Stimulated activated CD4-positive, alpha-beta T cell treated with anti-CD3 and anti-CD28 coated beads, Interleukin-1b, Interleukin-23, amount 100 ng/mL, for 4 hours (primary cell): ENCODE measurements around the gene HSD17B8.
"Not testable (repeated sequence)": the region's sequence is repeated elsewhere in the genome, so short reads cannot be mapped to it uniquely, and the experiment has no call there.

Experiments
- DNase-seq, 2 donors: peaks; one replicate each; pipeline ENCODE4 v3.0.0-alpha.2; 2020; ENCODE audit warnings: low read depth in 2 of 2

HSD17B8 gene

GRCh38 chr6:33206027-33206863, 1.8 kb downstream of the HSD17B8 start:
- no peak for DNase-seq

DNA sequence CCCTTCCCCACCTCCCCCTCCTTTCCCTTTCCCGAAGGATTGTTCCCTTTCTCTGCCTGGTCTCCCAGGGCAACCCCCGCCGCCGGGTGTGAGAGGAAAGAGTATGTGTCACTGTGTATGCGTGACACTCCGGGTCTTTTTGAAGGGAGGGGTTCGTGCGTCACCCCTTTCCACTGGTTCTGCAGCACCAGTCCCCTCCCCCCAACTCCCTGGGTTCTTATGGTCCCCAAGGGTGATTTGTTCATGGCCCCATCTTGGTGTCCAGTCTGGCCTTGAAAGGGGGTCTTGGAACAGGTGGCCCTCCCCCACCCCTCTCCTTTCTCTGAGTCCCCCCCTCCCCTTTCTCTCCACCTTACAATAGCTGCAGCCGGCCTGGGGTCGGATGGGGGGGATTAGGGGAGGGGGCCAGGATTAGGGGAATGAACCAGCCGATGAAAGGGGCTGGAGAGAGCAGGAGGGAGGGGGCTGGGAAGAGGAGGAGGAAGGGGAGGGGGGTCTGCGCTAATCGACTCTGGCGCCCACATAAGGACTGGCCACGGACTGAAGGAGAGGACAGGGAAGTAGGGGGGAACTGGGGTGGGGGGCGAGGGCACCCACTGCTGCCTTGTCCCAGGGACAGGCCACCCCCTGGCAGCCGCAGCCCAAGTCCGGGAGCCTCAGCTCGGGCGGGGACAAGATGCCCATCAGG, 2.6 kb downstream of the HSD17B8 start:
- DNase-seq: no peak

- no peak for DNase-seq
Observed at GRCh38 chr6:33207552-33208090, 3.2 kb downstream of the HSD17B8 start.

DNA sequence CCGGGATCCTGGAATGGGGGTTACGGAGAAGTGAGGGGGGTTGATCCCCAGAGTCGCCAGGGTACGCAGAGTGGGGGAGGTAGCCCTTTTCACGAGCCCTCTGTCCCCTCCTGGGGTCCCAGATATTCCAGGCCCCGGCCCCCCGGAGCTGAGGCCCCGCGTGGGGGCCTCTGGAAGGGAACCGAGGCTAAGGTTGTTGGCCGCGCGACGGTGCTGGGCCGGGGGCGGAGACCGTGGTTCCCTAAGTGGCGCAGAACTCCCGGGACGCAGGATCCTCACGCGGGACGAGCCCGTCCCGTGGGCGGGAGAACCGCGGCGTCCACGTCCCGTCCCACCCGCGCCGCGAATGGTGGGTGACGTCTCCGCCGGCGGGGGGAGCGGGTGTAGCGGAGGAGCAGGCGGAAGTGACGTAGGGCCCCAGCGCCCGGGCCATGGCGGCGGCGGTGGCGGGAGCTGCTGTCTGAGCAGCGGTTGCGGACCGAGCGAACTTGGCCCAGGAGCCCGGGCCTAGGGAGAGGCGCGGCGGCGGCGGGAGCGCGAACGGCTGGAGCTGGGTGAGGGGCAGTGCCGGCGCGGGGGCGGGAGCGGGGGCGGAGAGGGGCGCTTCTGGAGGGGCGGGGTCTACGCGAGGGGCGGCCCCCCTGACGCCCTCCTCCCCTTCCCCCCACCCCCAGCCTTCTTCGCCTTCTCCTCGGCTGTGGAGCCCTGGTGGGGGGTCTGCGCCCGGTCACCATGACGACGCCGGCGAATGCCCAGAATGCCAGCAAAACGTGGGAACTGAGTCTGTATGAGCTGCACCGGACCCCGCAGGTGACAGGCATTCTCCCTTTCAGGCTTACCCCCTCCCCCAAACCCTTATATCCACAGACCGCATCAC, 3.9 kb downstream of the HSD17B8 start, which contains the start of gene RING1:
Gene RING1, plus strand, starts transcription at position 410 of the 877 bp plus-strand sequence. Its CDS starts 323 bp downstream, at position 733.
- peak; percentile 78 to 84 for DNase-seq

DNA sequence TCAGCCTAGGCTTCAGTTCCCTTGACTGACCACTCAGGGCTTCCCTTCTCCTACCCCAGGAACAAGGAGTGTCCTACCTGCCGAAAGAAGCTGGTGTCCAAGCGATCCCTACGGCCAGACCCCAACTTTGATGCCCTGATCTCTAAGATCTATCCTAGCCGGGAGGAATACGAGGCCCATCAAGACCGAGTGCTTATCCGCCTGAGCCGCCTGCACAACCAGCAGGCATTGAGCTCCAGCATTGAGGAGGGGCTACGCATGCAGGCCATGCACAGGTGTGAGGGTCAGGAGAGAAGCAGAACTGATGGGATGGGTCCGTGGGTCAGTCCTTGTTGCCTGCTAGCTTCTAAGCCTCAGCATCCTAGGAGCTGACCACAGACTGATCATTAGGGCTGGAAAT, 5.4 kb downstream of the HSD17B8 start:
- DNase-seq: no peak

- no peak for DNase-seq
Observed at GRCh38 chr6:33211136-33211535, 6.7 kb downstream of the HSD17B8 start.

- DNase-seq: no peak
Observed at GRCh38 chr6:33211666-33212422, 7.4 kb downstream of the HSD17B8 start.

DNA sequence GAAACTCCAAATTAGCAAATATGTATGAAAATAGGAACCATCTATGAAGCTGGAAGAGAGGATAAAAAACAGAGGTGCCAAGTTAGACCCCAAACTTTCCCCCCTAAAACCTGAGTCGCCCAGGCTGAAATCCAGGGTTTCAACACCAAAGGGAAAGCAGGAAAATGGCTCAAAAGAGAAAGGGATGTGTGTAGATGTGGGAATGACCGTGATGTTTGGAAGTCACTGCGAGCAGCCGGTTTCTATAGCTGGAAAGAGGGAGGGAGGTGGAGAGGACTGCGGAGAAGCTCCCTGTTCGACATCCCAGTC, 8.4 kb downstream of the HSD17B8 start:
- no peak for DNase-seq

DNA sequence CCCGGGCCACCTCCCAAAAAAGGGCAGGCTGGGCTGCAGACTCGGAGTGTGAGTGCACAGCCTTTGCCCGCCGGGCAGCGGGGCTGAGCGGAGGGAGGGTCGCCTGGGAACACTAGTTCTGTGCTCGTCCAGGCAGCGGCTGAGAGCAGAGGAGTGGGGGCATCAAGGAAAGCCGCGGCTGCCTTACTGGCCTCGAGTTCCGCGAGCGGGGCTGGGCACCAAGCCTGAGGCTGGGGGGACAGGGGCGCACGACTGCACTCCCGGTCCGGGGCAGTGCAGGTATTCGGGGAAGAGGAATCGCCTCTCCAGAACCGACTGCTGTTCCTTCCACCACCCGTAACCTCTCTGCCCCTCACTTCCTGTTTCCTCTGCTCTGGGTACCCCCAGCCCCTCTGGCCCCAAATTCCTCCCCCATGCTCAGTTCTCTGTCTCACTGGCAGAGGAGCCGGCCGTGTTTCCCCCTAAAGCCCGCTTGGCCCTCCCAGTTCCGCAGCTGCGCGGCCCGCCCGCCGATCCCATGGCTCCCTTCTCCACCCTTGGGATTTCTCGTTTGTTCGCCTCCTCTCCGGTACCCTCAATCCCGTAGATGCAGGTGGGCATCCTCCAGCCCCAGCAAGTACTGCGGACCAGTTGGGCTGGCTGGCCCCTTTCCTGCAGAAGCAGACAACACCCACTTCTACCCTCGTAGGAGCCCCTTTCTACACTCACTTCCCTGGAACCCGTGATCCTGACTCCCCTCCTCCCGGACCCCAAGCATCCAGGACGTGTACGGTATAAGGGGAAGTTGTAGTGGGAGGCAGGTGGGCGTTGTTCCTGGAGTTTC, 8.9 kb downstream of the HSD17B8 start:
- DNase-seq: no peak

- DNase-seq: no peak
Observed at GRCh38 chr6:33213989-33214335, 9.5 kb downstream of the HSD17B8 start.

DNA sequence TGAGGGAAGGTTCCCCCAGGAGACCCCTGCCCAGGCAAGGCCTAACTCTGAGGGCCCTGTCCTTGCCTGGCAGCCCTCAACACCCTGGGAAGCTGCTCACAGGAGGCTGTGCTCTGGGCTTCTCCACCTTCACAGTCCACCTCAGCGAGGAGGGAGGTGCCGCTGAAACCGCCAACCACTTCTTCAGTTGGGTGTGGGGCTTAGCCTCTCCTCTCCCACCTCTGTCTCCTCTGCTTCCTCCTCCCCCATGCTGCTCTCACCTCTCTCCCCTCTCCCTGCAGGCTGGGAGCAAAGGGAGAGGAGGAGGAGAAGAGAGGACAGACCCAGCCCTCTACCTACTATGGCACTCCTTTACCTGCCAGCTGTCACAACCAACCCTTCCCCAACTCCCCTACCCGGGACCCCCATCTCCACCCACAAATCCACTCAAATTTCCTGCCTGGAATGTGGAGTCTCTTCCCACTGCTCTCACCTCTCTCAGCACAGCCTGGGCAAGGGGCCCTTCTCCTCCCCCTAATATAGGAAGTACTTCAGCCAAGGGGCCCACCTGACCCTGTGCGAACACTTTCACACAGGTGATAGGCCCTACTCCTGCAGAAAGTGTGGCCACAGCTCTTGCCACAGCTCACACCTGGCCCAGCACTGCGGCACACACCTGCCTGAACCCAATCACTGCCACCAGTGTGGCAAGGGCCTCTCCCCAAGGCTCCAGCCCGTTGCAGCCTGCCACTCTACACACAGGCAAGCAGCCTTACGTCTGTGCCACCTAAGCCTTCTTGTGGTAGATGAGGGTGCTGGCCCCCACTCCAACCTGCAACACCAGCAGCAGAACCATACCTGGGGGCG, 11.0 kb downstream of the HSD17B8 start:
- DNase-seq: no peak

GRCh38 chr6:33216117-33216649, 11.7 kb downstream of the HSD17B8 start:
- DNase-seq: no peak

DNA sequence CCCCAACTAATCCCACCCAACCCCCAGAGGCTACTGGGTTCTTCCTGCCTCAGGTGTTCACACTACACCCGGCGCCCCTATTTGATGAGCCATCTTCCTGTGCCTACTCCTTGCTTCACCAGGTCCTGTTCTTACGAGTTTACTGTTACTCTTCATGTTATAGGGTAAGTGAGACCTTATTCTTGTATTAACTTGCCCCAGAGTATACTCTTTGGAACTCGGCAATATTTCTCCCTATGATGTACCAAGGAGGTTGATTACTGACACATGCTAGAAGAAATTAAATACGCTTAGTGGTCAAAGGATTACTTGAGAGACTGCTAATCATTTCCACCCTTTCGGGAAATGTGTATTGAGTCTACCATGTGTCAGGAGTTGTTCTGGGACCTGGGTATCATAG, 12.8 kb downstream of the HSD17B8 start:
- no peak for DNase-seq

DNA sequence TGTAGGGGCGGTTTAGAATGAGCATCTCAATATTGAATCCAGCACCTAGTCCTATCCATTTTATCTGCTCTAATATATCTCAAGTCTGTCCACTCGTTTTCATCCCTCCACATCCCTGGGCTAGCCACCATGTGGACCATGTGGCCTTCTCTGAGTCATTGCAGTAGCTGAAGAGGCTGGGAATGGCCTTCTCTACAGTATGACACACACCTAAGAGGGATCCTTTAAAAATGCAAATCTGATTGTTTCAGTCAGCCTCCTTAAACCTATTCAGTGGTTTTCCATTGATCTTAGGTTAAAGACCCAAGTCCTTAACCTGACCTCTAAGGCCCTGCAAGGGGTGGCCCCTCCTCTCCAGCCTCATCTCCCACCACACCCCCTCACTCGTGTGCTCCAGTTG, 13.2 kb downstream of the HSD17B8 start:
- no peak for DNase-seq

DNA sequence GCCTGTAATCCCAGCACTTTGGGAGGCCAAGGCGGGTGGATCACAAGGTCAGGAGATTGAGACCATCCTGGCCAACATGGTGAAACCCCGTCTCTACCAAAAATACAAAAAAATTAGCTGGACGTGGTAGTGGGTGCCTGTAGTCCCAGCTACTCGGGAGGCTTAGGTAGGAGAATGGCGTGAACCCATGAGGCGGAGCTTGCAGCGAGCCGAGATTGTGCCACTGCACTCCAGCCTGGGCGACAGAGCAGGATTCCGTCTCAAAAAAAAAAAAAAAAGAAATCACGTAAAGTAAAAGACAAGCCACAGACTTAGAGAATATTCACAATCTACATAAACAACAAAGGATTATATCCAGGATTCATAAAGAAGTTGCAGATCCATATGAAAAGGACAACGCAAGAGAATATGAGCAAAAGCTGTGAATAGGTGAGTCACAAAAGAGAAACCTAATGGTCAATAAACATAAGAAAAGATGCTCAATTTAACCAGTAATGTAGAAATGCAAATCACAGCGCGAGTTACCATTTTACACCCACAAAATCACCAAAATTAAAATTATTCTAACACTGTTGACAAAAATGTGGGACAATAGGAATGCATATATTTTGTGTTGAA, 22.2 kb downstream of the HSD17B8 start:
- DNase-seq: not testable (repeated sequence)

DNA sequence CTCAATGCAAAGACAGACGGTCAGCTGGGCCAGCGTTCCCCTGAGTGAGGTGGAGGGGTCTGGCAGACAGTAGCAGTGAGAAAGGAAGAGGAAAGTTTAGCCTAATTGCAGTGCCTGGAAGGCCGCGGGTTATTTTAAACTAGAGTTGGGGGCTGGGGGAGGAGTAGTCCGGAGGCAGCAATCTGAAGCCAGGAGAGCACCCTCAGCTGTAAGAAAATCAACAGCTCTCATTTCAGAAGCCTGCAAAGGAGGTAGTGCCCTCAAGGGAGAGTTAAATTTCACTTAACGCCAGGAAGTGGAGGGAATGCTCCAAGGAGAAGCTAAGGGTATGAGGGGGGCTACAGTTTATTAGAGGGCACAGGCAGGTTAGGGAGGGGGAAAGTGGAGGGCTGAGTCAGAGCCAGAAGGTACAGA, 30.8 kb downstream of the HSD17B8 start:
- DNase-seq: no peak

GRCh38 chr6:33236328-33236727, 31.9 kb downstream of the HSD17B8 start:
- DNase-seq: no peak

DNA sequence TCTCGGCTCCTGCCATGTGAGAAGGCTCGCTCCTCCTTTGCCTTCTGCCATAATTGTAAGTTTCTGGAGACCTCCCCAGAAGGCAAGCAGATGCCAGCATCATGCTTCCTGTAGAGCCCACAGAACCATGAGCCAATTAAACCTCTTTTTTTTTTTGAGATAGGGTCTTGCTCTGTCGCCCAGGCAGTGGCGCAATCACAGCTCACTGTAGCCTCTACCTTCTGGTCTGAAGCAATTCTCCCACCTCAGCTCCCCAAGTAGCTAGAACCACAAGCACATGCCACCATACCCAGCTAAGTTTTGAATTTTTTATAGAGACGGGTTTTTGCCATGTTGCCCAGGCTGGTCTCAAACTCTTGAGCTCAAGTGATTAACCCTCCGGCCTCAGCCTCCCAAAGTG, 32.4 kb downstream of the HSD17B8 start:
- DNase-seq: no peak

DNA sequence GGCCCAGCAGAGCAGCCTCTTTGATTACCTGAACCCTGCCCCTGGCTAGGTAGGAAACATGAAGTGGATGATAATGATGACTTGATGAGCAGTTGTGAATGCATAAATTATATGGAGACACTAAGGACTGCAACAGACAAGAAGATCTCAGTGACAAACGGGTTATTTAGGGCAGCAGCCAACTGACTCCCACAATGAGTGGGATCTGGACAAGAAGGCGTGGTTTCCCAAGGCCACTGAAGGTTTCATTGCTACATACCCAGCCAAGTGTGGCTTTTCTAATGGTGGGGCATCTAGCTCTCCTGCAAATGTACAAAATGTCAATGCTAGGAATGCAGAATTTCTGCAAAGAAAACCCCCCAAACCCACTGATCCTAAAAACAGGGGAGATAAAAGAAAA, 33.3 kb downstream of the HSD17B8 start:
- DNase-seq: no peak
